ENCODE data around the gene RIC3.

DNA sequence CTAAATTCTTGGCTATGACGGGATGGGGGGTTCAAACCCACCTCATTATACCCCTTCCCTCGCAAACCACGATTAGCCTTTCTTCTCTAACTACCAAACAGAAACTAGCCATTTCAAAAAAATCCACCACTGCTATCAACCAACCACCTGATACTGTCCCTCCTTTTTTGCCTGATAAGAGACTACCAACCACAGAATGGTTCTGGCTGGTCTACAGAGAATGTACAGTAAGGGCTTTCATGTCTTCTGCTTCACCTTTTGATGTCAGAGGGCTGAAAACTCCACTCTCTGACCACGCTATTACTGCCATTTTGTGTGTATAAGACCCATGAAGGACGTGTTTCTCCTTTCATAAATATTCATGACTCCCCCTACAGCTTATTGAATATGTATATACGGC lies 19.1 kb downstream of the RIC3 start:
- TF ChIP-seq, protein P1, sequence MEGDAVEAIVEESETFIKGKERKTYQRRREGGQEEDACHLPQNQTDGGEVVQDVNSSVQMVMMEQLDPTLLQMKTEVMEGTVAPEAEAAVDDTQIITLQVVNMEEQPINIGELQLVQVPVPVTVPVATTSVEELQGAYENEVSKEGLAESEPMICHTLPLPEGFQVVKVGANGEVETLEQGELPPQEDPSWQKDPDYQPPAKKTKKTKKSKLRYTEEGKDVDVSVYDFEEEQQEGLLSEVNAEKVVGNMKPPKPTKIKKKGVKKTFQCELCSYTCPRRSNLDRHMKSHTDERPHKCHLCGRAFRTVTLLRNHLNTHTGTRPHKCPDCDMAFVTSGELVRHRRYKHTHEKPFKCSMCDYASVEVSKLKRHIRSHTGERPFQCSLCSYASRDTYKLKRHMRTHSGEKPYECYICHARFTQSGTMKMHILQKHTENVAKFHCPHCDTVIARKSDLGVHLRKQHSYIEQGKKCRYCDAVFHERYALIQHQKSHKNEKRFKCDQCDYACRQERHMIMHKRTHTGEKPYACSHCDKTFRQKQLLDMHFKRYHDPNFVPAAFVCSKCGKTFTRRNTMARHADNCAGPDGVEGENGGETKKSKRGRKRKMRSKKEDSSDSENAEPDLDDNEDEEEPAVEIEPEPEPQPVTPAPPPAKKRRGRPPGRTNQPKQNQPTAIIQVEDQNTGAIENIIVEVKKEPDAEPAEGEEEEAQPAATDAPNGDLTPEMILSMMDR (IDR thresholded peaks at IDR 0.05; ENCODE audit: low read depth, low read length): no peak
- no peak for TF ChIP-seq POLR2A (IDR thresholded peaks at IDR 0.05; ENCODE audit: extremely low read depth, insufficient read length)
- TF ChIP-seq, protein P2, sequence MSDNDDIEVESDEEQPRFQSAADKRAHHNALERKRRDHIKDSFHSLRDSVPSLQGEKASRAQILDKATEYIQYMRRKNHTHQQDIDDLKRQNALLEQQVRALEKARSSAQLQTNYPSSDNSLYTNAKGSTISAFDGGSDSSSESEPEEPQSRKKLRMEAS (IDR thresholded peaks at IDR 0.05; ENCODE audit: low read depth, low read length): no peak

Measured in NB4 (cell line).